Stimulated activated CD8-positive, alpha-beta memory T cell treated with anti-CD3 and anti-CD28 coated beads, Interleukin-4, amount 100 ng/mL, for 4 hours (primary cell): ENCODE data around the gene SNX25.
"Not testable (repeated sequence)": the region's sequence is repeated elsewhere in the genome, so short reads cannot be mapped to it uniquely, and the experiment has no call there.

Experiments
- DNase-seq, 2 donors: peaks; one replicate each; pipeline ENCODE4 v3.0.0-alpha.2; 2020; ENCODE audit warnings: low read depth in 2 of 2, low spot score in 1 of 2

Gene SNX25

DNA sequence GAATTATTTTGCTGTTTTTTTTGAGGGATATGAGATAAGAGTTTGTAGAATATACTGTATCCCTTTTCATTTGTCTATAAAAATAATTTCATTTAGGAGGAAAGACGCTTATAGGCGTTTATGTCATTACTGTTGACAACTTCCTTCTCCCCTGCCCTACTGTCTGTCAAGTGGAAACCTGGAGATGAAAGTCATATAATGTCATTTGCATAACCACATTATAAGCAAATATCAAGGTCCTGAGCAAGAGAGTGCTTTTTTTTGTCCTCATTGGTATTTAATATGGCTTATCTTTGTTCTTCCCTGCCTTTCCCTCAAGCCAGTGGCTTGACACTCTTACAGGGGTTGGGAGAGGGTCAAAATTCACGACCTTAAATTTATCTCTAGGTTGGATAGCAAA is 130.5 kb downstream of the SNX25 start:
- DNase-seq, result no peak

- no peak for DNase-seq
Observed at GRCh38 chr4:185341377-185341776, 132.0 kb downstream of the SNX25 start.

DNA sequence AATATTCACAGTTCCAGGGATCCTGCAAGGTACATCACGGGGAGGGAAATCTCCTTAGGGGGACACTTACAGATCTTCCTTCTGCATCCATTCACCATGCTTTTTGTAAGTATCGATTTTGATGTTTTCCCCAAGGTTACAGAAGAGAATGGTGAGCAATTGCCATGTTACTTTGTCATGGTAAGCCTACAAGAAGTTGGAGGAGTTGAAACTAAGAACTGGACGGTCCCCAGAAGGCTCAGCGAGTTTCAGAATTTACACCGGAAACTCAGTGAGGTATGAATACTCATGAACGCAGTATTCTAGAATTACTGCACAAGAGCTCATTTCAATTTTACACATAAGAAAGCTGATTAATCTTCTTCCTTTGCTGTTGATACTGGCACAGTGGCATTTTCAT is 132.4 kb downstream of the SNX25 start:
- DNase-seq, result no peak

DNA sequence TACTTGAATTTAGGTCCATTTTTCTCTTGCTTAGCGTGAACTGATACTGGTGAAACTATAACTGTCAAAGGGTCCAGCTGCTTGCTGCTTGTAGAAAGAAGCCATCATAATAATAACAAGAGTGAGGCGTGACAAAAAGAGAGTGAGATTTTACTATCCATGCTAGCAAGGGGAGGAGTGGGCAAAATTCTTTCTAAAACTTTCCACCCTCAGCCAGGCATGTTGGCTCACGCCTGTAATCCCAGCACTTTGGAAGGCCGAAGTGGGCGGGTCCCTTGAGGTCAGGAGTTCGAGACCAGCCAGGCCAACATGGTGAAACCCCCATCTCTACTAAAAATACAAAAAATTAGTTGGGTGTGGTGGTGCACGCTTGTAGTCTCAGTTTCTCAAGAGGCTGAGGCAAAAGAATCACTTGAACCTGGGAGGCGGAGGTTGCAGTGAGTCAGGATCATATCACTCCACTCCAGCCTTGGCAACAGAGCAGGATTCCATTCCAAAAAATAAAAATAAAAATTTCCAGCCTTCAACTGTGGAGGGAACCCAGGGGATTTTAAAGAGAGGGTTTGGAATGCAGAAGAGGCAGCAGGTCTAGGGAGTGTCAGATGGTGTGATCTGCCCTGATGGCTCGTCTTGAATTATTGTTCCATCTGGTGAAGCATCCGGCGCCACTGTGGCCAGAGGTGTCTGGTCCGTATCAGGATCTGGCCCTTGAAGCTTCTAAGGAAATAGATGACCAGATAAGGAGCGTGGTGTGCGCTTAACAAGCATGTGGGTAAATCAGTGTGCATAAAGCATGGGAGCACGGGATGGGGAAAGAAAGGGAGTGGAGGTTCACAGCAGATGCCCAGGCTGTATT is 134.6 kb downstream of the SNX25 start:
- DNase-seq, result no peak

- DNase-seq, result no peak
Observed at GRCh38 chr4:185344743-185345538, 135.5 kb downstream of the SNX25 start.

- no peak for DNase-seq
Observed at GRCh38 chr4:185346975-185347601, 137.7 kb downstream of the SNX25 start.

GRCh38 chr4:185351691-185352090 is 142.3 kb downstream of the SNX25 start:
- DNase-seq, result no peak

DNA sequence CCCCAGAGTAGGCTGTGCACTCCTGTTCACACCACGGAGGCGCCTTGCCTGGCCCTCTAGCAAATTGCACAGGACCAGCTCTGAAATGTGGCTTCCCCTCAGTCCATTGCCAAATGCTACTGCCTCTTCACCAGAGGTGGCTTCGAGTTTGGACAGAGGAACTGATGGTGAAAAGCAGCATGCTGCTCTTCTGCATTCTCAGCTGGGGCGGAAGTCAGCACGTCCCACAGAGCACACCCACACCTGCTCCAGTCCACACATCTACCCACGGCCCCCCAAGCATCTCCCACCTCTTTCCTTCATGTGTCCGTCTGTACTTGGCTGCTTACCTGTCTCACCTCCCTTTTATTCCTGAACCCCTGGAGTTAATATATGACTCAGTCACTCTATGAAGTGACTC is 142.8 kb downstream of the SNX25 start:
- DNase-seq, result no peak

DNA sequence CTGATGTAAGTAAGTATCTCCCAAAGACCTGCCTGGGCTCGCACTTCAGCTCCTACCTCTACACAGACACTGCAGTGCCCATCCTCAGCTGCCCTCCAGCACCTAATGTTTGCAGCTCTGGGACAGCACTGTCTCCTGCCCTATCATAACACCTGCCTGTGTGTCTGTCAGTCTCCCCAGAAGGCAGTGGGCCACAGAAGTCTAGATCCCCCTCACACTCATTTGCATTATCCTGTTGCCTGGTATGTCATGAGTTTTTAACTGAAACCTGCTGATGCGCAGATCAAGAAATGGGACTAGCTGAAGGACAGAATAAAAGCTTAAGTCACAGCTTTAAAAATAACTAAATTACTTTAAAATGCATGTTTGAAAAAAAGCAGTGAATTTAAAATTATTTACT is 143.3 kb downstream of the SNX25 start:
- no peak for DNase-seq

DNA sequence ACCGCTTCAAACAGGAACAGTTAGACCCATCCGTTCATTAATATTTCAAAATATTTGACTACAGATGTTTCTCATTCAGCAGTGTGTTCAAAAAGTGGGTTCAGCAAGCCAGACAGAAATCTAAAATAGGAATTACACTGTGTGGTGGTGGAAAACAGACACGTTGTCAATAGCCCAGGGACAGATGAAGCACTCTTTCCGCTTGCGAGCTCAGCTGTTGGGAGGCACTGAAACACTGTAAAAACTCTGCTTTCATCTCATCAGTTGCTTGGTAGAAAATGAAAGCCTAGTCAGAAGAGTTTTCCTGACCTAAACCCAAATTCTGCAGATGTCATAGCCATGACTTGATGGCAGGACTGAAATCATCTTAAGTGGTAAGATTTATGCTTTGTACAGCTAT is 147.8 kb downstream of the SNX25 start:
- DNase-seq, result no peak

DNA sequence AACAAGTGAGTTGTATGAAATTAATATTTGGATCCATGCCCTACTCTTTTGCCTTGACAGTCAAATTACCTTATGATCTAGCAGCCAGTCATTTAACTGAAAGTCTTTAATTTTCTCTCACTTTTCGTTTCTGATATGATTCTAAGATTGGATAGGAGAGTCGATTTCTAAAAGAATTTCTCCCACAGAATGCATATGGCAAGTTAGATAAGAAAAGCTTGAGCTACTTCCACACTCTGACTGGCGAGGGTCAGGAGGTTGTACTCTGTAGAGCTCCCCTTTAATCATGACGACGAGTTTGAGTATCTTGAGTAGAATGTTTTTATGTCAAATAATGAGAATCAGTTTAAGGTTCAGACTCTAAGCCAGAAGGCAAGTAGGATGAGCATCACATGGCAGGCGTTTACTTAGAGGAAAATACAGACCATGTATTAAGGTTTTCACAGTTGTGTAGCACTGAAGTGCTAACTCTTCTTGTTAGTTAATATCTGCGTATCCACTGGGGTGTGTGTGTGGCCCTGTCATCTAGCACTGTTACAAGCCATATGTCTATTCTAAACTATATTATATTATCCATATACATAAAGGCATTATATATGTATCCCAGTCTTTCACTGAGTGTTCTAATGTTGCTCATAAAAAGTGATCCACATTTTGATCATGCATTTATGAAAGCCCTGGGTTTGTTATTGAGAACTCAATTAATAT is 148.5 kb downstream of the SNX25 start:
- DNase-seq, result no peak

- DNase-seq, result no peak
Observed at GRCh38 chr4:185358514-185358913, 149.1 kb downstream of the SNX25 start.

DNA sequence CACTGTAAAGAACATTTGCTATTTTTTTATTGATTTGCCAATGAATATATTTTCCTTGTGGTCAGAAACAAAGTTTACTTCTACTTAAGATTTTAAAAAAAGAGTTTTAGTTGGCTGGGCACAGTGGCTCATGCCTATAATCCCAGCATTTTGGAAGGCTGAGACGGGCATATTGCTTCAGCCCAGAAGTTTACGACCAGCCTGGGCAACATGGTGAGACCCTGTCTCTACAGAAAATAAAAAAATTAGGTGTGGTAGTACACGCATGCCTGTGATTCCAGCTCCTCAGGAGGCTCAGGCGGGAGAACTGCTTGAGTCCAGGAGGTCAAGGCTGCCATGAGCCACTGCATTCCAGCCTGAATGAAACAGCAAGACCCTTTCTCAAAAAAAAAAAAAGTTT is 149.6 kb downstream of the SNX25 start:
- DNase-seq, result no peak

GRCh38 chr4:185359767-185360446 is 150.5 kb downstream of the SNX25 start:
- DNase-seq, result no peak

DNA sequence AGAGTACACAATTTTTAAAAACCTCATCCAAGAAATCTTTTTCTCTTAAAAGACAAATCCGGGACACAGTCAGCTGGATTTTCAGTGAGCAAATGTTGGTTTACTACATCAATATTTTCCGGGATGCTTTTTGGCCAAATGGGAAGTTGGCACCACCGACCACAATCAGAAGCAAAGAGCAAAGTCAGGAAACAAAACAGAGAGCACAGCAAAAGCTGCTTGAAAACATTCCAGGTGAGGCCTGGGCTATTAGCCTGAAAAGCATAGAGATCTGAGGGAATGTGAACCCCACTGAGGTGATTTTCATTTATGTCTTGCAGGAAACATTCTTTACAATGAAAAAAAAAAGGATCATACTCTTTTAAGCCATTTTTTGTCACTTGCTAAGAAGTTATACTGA is 152.5 kb downstream of the SNX25 start:
- DNase-seq, result no peak

- not testable (repeated sequence) for DNase-seq
Observed at GRCh38 chr4:185362570-185362969, 153.2 kb downstream of the SNX25 start.

GRCh38 chr4:185363251-185363650 is 153.9 kb downstream of the SNX25 start:
- no peak for DNase-seq

DNA sequence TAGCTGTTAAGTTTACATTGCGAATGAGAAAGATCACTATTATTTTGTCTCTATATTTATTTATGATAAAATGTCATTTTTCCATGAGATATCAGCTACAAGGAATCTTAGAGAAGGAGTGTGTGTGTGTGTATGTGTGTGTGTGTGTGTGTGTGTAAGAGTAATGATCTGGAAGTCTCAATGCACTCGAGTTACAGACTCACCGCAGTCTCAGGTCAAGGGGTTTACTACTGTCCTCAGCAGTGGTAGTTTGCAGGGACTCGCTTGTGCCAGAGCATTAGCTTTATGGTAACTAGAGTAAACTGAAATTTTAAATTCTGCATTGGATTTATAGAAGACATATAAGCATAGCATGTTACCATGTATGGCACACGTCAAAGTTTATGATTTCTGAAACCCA is 155.5 kb downstream of the SNX25 start:
- no peak for DNase-seq

DNA sequence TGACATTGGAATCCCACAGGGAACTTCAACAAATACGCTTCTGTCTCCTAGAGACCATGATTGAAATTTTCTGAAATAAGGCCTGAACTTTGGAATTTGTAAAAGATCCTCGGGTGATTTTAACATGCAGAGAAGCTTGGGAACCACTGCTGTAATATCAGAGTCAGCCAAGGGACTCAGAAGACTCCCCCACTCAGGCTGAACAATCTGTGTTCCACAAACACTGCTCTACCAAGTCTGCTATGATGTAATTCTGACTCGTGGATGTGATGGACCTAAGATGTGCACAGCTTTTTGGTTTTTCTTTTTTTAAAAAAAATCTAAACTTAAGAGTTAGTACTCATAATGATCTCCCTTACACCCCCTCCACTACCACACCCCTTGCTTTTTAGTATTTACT is 160.3 kb downstream of the SNX25 start:
- DNase-seq, result no peak

DNA sequence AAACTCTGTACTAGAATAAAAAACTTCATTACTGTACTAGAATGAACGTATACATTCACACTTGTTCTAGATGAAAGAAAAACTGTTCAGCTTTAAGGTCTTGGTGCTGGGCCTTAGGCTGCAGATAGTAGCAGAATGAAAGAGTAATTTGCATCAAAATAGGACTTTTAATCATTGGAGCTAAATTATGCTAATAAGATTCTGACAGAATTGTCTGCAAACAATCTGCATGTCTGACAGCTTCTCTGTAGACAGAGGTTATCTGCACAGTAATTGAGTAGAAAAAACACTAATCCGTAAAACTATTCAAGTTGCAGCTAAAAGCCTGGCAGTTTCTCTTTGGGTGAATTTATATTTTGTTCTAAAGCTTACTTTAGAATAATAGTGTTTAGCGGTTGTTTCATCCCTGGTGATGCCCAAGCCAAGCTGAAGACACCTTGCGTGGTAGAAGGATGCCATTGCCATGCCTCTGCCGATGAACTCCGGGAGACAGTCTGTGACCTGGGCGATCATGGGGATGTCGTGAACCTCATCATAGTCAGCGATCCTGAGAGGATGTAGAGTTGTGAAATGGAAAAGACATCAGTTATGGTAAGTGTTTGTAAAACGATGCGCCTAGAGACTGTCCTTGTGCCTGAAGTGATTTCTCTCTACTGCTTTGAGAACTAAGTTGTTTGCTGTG is 161.0 kb downstream of the SNX25 start:
- DNase-seq, result no peak
